ENCODE measurements around the gene CCDC171. TPM values are rescaled to one million over a fixed set of nuclear protein-coding genes. Genes with fewer than 3 reads are reported as not detected.

The CCDC171 gene
- total and polyA plus RNA-seq, 2 of the 13 experiments (the other 11 are each of a cell fraction or from before 2014, with no cell fraction given) = 0.95 to 2.5 TPM

DNA sequence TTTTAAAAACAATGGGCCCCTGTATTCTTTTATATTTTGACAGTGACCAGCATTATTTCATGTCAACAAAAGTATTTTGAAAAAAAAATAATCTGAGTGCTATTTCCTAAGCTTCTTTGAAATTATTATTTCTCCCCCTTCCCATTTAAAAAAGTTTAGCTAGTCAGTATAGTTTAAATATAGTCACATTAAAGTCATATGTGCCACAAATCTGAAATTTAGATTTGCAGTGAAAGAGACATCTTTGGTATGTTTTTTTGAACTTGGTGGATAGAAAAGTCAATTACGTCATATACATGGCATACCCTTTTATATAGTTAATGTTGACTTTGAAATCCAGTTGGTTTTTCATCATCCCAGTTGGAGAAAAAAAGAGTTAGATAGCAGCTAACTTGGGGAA is 297.0 kb downstream of the CCDC171 start (continued):
- no peak for TF ChIP-seq ZBTB26 (CRISPR knock-in tag; IDR thresholded peaks at IDR 0.05; ENCODE audit: borderline replicate concordance)

GRCh38 chr9:15851766-15852165 is 298.9 kb downstream of the CCDC171 start:
- no TSS peak for BruUV-seq (replicated peaks)
- H3K4me1 ChIP-seq (ENCODE audit: insufficient read depth, low read length) = no peaks in the 10 kb centered on the region
- WGBS (ENCODE audit: low lambda C conversion rate) = 76% methylated on average over 2 of the region's 2 CpGs
- no peak overlapping the region for H3K4me3 ChIP-seq (replicated peaks in 1 of 3; ENCODE audit: insufficient read depth in 1 of 3, low read depth in 2 of 3, low read length in 3 of 3)
- no peaks in the 10 kb centered on the region for H3K36me3 ChIP-seq (replicated peaks in 1 of 2; ENCODE audit: control insufficient read depth in 1 of 2, insufficient read depth in 2 of 2, low read length in 2 of 2)
- intact Hi-C loops (cut with micrococcal nuclease; ENCODE audit: unreplicated experiment) (no loop called here), in situ Hi-C loops (cut with HindIII; ENCODE audit: extremely low pct_ligation_motif_present, low pct_unique_long_range_greater_than_20kb) (loop anchor here (25.0 kb wide), 1 partner anchor 1611 kb away; no protein-coding TSS in a partner anchor)
- POLR2A ChIA-PET = no interaction called here
- no peaks in the 10 kb centered on the region for H3K27me3 ChIP-seq (ENCODE audit: control insufficient read depth in 1 of 2, insufficient read depth in 2 of 2, low read length in 2 of 2)
- H3K79me2 ChIP-seq (ENCODE audit: insufficient read depth, low read length) = no peaks in the 10 kb centered on the region
- no peak for DNase-seq (ENCODE audit: low spot score)
- no peak overlapping the region for H3K27ac ChIP-seq (ENCODE audit: extremely low read length, insufficient read depth, low read length)
- TF ChIP-seq ZNF841 (CRISPR knock-in tag; IDR thresholded peaks at IDR 0.05; ENCODE audit: borderline replicate concordance) = no peak
- H2AFZ ChIP-seq (ENCODE audit: low read length) = no peak overlapping the region
- H3K9me3 ChIP-seq (ENCODE audit: low read length) = no peaks in the 10 kb centered on the region
- CTCF ChIA-PET (ENCODE audit: low intra/inter-chr PET ratio, low total read pairs) = no interaction called here
- no peaks in the 10 kb centered on the region for H4K20me1 ChIP-seq (ENCODE audit: insufficient read depth, low read length)
- no peak overlapping the region for H3K4me2 ChIP-seq (ENCODE audit: low read depth, low read length)
- no peak overlapping the region for H3K9ac ChIP-seq (ENCODE audit: insufficient read depth, low read depth, low read length)
- ATAC-seq = no peak
- no peak for FAIRE-seq

DNA sequence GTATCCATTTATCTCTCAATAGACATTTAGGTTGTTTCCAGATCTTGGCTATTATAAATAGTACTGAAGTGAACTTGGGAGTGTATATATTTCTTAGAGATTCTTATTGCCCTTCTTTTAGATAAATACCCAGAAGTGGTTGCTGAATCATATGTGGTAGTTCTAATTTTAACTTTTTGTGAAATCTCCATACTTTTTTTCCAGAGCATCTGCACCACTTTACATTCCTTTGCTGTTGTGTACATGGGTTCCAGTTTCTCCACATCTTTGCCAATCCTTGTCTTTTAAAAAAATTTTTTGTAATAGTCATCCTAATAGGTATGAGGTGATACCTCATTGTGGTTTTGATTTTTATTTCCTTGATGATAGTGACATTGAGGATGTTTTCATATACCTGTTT is 303.7 kb downstream of the CCDC171 start:
- in situ Hi-C loops (cut with HindIII; ENCODE audit: extremely low pct_ligation_motif_present, low pct_unique_long_range_greater_than_20kb) = loop anchor here (25.0 kb wide), 1 partner anchor 1606 kb away; no protein-coding TSS in a partner anchor
- POLR2A ChIA-PET = no interaction called here
- intact Hi-C loops (cut with micrococcal nuclease; ENCODE audit: unreplicated experiment) = no loop called here

More for the DNA sequence above, 303.7 kb downstream of the CCDC171 start:
- H3K9me3 ChIP-seq (ENCODE audit: low read length) = no peaks in the 10 kb centered on the region
- no peaks in the 10 kb centered on the region for H4K20me1 ChIP-seq (ENCODE audit: insufficient read depth, low read length)
- no TSS peak for BruUV-seq (replicated peaks)
- H3K27me3 ChIP-seq (ENCODE audit: control insufficient read depth in 1 of 2, insufficient read depth in 2 of 2, low read length in 2 of 2) = no peaks in the 10 kb centered on the region
- no peak for FAIRE-seq
- H3K79me2 ChIP-seq (ENCODE audit: insufficient read depth, low read length) = no peaks in the 10 kb centered on the region
- no peaks in the 10 kb centered on the region for H3K36me3 ChIP-seq (replicated peaks in 1 of 2; ENCODE audit: control insufficient read depth in 1 of 2, insufficient read depth in 2 of 2, low read length in 2 of 2)
- CTCF ChIA-PET (ENCODE audit: low intra/inter-chr PET ratio, low total read pairs) = no interaction called here
- no peak for TF ChIP-seq TGIF2 (CRISPR knock-in tag; IDR thresholded peaks at IDR 0.05)
- no peak for TF ChIP-seq ZNF17 (CRISPR knock-in tag; IDR thresholded peaks at IDR 0.05)
- no peak for TF ChIP-seq ZNF570 (CRISPR knock-in tag; IDR thresholded peaks at IDR 0.05; ENCODE audit: borderline replicate concordance)
- no peak for TF ChIP-seq CHCHD3 (CRISPR knock-in tag; IDR thresholded peaks at IDR 0.05)
- TF ChIP-seq, protein P1, sequence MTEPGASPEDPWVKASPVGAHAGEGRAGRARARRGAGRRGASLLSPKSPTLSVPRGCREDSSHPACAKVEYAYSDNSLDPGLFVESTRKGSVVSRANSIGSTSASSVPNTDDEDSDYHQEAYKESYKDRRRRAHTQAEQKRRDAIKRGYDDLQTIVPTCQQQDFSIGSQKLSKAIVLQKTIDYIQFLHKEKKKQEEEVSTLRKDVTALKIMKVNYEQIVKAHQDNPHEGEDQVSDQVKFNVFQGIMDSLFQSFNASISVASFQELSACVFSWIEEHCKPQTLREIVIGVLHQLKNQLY (CRISPR knock-in tag; IDR thresholded peaks at IDR 0.05) = no peak
- no peak for TF ChIP-seq MBD4 (IDR thresholded peaks at IDR 0.05; ENCODE audit: borderline replicate concordance, low read length)
- no peak for DNase-seq (ENCODE audit: low spot score)
- H3K4me2 ChIP-seq (ENCODE audit: low read depth, low read length) = no peak overlapping the region
- H3K27ac ChIP-seq (ENCODE audit: extremely low read length, insufficient read depth, low read length) = no peak overlapping the region
- H2AFZ ChIP-seq (ENCODE audit: low read length) = no peak overlapping the region
- no peak overlapping the region for H3K9ac ChIP-seq (ENCODE audit: insufficient read depth, low read depth, low read length)
- H3K4me1 ChIP-seq (ENCODE audit: insufficient read depth, low read length) = no peaks in the 10 kb centered on the region
- no peak for ATAC-seq
- H3K4me3 ChIP-seq (replicated peaks in 1 of 3; ENCODE audit: insufficient read depth in 1 of 3, low read depth in 2 of 3, low read length in 3 of 3) = no peak overlapping the region

Data from HepG2 (cell line).